Neuron (in vitro differentiated cells): ENCODE data around the gene ZNF581.

Experiments
- H2AFZ ChIP-seq: one replicate; pipeline ENCODE4 v1.6.1; 2013; ENCODE audit warnings: low read depth, mild to moderate bottlenecking, inconsistent platforms, low read length, moderate library complexity
- H3K27me3 ChIP-seq: one replicate; pipeline ENCODE4 v1.6.1; 2013; ENCODE audit warnings: low read length; ENCODE audit not compliant: insufficient read depth
- H3K36me3 ChIP-seq: one replicate; pipeline ENCODE4 v1.6.1; 2013; ENCODE audit warnings: low read length; ENCODE audit not compliant: insufficient read depth
- H3K4me1 ChIP-seq: one replicate; pipeline ENCODE4 v1.6.1; 2013; ENCODE audit warnings: low read length; ENCODE audit not compliant: insufficient read depth
- H3K4me3 ChIP-seq: 2 replicates; pipeline ENCODE4 v1.5.1; 2013; ENCODE audit warnings: mild to moderate bottlenecking, low read length, moderate library complexity
- H3K9me3 ChIP-seq: one replicate; pipeline ENCODE4 v1.6.1; 2013; ENCODE audit warnings: low read length

ZNF581 gene

DNA sequence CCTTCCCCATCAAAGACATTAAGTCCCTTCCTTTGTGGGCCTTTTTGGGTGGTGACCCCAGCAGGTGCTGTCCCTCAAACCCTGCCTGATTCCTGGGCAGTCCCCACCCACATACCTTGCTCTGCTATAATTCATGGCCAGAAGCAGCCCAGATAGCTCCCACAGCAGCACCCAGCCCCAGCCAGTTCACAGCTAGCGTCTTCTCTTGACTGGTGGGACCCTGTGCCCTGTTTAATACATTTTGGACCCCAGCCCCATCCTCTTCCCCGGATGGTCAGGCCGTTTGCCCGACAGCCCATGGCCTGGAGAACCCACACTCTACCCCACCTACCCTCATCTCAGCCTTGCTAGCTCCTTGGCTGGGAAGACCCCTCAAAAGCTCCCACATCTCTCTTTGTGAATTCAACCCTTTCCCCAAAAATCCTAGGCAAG lies 6.7 kb downstream of the ZNF581 start:
- H2AFZ ChIP-seq, result no peak overlapping the region
- no peaks in the 10 kb centered on the region for H3K27me3 ChIP-seq
- no peaks in the 10 kb centered on the region for H3K9me3 ChIP-seq
- peaks cover 16% of the 10 kb centered on the region for H3K4me1 ChIP-seq
- H3K36me3 ChIP-seq, result peaks cover 14% of the 10 kb centered on the region
- H3K4me3 ChIP-seq, result no peak overlapping the region

DNA sequence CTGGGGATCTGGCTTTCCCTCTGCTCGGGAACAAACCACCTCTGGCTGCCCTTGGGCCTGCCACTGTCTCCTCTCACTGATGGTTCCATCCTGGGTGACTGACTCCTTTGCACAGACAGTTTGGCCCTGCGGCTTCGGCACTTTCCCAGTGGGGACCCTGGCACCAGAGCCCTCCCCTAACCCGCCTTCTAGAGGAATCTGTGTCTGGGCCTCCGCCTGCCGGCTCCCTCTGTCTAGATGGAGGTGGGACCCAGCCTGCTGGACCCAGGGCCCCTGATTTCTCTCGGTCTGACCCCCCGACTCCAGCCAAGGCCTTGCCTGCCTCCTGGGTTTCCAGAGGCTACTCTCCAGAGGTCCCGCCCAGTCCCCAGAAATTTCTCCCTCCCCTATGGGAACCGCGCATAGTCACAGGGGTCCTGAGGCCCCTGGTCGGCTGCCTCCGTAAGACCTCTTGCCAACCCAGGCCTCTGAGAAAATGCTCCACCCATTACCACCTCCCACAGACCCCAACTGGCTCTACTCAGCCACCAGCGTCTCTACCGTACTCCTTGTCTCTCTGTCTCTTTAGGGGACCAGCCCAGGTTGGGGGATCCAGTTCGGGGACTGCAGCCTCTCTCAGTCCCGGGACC lies 7.3 kb downstream of the ZNF581 start:
- Histone ChIP-seq H3K9me3 (no peaks in the 10 kb centered on the region), H3K27me3 (no peaks in the 10 kb centered on the region), H3K36me3 (peaks cover 8% of the 10 kb centered on the region), H3K4me1 (peaks cover 18% of the 10 kb centered on the region), H2AFZ (no peak overlapping the region), H3K4me3 (no peak overlapping the region)

DNA sequence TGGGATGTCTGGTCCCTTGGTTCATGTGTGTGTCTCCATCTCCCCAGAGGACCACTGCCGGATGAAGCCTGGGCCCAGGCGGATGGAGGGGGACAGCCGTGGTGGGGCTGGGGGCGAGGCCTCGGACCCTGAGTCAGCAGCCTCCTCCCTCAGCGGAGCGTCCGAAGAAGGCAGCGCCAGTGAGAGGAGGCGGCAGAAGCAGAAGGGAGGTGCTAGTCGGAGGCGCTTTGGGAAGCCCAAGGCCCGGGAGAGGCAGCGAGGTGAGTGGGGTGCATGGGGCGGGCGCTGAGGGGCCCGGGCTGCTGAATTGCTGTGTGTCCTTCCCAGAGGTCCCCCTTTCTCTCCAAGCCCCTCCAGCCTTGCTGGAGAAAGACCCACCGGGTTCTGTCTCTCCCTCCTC lies 7.8 kb downstream of the ZNF581 start:
- H3K4me3 ChIP-seq, result no peak overlapping the region
- H2AFZ ChIP-seq, result no peak overlapping the region
- peaks cover 23% of the 10 kb centered on the region for H3K4me1 ChIP-seq
- H3K36me3 ChIP-seq, result peaks cover 8% of the 10 kb centered on the region
- H3K9me3 ChIP-seq, result no peaks in the 10 kb centered on the region
- H3K27me3 ChIP-seq, result no peaks in the 10 kb centered on the region

GRCh38 chr19:55652311-55653128 lies 9.1 kb downstream of the ZNF581 start:
- peaks cover 8% of the 10 kb centered on the region for H3K36me3 ChIP-seq
- peaks cover 29% of the 10 kb centered on the region for H3K4me1 ChIP-seq
- no peaks in the 10 kb centered on the region for H3K27me3 ChIP-seq
- no peaks in the 10 kb centered on the region for H3K9me3 ChIP-seq
- H3K4me3 ChIP-seq, result no peak overlapping the region
- no peak overlapping the region for H2AFZ ChIP-seq

DNA sequence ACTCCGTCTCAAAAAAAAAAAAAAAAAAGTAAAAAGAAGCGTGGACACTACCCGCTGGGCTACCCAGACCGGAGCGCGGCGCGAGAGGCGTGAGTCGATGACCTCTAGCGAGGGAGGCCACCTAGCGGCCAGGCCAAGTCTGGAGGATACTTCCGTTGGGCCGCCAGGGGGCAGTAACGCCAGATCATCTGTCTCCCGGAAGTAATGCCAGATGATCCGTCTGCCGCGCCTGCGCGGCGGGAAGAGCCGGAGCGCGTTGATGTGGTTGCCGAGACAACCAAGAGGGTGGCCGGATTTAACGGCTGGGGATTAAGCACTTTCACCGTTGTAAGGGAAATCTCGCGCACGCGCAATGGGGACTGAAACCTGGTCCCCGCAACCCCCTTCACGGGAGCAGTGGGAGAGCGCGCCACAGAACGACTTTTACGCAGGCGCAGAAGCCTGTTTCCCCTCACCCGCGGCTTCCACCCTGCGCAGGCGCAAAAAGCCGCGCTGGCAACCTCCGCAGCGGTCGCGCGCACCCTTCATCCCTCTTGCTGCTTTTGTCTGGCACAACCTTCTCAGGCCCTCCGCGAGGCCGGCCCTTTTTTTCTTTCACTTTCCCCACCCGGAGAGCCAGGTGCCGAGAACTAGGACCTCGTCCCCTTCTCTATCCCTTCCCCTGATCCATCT lies 10.3 kb downstream of the ZNF581 start:
- no peaks in the 10 kb centered on the region for H3K27me3 ChIP-seq
- peak overlapping the region; percentile 85 for H3K4me3 ChIP-seq
- no peaks in the 10 kb centered on the region for H3K9me3 ChIP-seq
- no peak overlapping the region for H2AFZ ChIP-seq
- peaks cover 27% of the 10 kb centered on the region for H3K4me1 ChIP-seq
- H3K36me3 ChIP-seq, result peaks cover 12% of the 10 kb centered on the region

DNA sequence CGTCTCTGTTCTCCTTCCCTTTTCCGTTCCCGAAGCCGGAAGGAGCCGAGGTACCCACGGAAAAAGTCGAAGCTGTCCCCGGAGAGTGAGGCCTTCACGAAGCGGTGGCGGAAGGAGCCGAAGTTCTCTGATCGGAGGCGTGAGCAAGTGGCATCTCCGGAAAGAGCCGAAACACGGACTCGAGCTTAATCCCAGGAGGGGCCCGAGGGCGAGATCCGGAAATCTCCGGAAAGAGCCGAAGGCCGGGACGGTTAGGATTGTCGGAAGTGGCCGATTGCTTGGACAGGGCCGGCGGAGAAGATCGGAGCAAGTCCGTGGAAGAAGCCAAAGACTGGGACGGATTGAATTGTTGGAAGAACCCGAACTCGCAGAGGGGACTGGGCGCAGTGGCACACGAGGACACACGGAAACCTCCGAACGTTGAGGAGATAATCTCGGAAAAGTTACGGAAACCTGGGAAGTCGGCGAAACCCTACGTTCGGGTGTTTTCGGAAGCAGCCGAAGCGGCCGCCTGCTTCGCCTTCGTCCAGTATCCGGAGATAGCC lies 10.9 kb downstream of the ZNF581 start:
- Histone ChIP-seq H3K36me3 (peaks cover 18% of the 10 kb centered on the region), H2AFZ (no peak overlapping the region), H3K4me3 (peak overlapping the region; percentile 85), H3K27me3 (no peaks in the 10 kb centered on the region), H3K9me3 (no peaks in the 10 kb centered on the region), H3K4me1 (peaks cover 25% of the 10 kb centered on the region)

- H3K4me1 ChIP-seq, result peaks cover 25% of the 10 kb centered on the region
- no peaks in the 10 kb centered on the region for H3K9me3 ChIP-seq
- peaks cover 23% of the 10 kb centered on the region for H3K36me3 ChIP-seq
- no peak within 1 kb of the TSS for H2AFZ ChIP-seq
- H3K27me3 ChIP-seq, result no peaks in the 10 kb centered on the region
- H3K4me3 ChIP-seq, result peak within 1 kb of the TSS; percentile 85
Measured at GRCh38 chr19:55654868-55655647, 11.6 kb downstream of the ZNF581 start, which contains the start of gene U2AF2. Gene U2AF2, plus strand, starts transcription at chr19:55655035. Its CDS starts 70 bp downstream, at chr19:55655105.

GRCh38 chr19:55655648-55656040 lies 12.2 kb downstream of the ZNF581 start:
- Histone ChIP-seq H2AFZ (no peak overlapping the region), H3K36me3 (peaks cover 28% of the 10 kb centered on the region), H3K27me3 (no peaks in the 10 kb centered on the region), H3K4me3 (peak overlapping the region; percentile 85), H3K9me3 (no peaks in the 10 kb centered on the region), H3K4me1 (peaks cover 25% of the 10 kb centered on the region)

- H3K36me3 ChIP-seq, result peaks cover 33% of the 10 kb centered on the region
- H2AFZ ChIP-seq, result no peak overlapping the region
- no peaks in the 10 kb centered on the region for H3K9me3 ChIP-seq
Measured at GRCh38 chr19:55656552-55656951, 13.1 kb downstream of the ZNF581 start.

GRCh38 chr19:55656988-55657747 lies 13.7 kb downstream of the ZNF581 start:
- Histone ChIP-seq H3K4me1 (peaks cover 25% of the 10 kb centered on the region), H3K4me3 (peak overlapping the region; percentile 85), H3K36me3 (peaks cover 35% of the 10 kb centered on the region), H2AFZ (no peak overlapping the region), H3K27me3 (no peaks in the 10 kb centered on the region), H3K9me3 (no peaks in the 10 kb centered on the region)

More at GRCh38 chr19:55656552-55656951, 13.1 kb downstream of the ZNF581 start:
- Histone ChIP-seq H3K4me1 (peaks cover 25% of the 10 kb centered on the region), H3K4me3 (peak overlapping the region; percentile 85), H3K27me3 (no peaks in the 10 kb centered on the region)

DNA sequence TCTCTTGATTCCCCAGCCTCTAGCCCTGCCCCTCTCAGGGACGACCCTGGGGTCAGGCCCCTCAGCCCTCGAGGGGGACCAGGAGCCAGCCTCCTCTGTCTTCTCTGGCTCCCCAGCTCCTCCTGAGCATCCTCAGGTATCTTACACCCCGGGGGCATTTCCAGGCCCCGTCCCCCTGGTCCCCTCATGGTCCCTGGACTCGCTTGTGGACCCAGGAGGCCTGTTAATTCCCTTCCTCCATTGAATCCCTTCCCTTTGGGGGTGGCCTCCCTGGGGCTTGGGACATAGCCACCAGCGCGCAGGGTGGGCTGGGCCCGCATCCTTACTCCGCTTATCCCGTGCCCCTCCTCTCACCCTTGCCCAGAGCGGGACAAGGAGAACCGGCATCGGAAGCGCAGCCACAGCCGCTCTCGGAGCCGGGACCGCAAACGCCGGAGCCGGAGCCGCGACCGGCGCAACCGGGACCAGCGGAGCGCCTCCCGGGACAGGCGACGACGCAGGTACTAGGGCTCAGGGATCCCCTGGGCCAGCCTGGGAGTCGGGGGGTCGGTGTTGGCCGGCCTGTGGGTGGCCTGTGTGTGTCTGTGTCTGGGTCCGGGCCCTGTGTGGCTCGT lies 15.5 kb downstream of the ZNF581 start:
- no peak overlapping the region for H3K4me3 ChIP-seq
- no peak overlapping the region for H2AFZ ChIP-seq
- no peaks in the 10 kb centered on the region for H3K27me3 ChIP-seq
- peaks cover 25% of the 10 kb centered on the region for H3K4me1 ChIP-seq
- peaks cover 51% of the 10 kb centered on the region for H3K36me3 ChIP-seq
- H3K9me3 ChIP-seq, result no peaks in the 10 kb centered on the region
